ENCODE data around the gene CNOT1. TPM values are rescaled to one million over a fixed set of nuclear protein-coding genes. Genes with fewer than 3 reads are reported as not detected.
A peak's percentile ranks its signal among the peaks of the same experiment; 100 is the strongest.

CNOT1 gene
- total RNA-seq, 1 donor from 2014 or later: 270 TPM

- no peak for DNase-seq (ENCODE audit: low spot score)
- no peaks in the 10 kb centered on the region for H3K4me1 Mint-ChIP-seq (ENCODE audit: low read depth)
- H3K4me3 Mint-ChIP-seq: no peak overlapping the region
- H3K36me3 Mint-ChIP-seq (ENCODE audit: low read depth): no peaks in the 10 kb centered on the region
- H3K27ac Mint-ChIP-seq: no peak overlapping the region
- no peaks in the 10 kb centered on the region for H3K9me3 Mint-ChIP-seq
- peaks cover 2% of the 10 kb centered on the region for H3K27me3 Mint-ChIP-seq (ENCODE audit: insufficient read depth)
- intact Hi-C loops (cut with micrococcal nuclease): no loop called here
Observed at GRCh38 chr16:58488531-58488930, 141.1 kb downstream of the CNOT1 start.

- Mint-ChIP-seq H3K27me3 (ENCODE audit: insufficient read depth) (peaks cover 2% of the 10 kb centered on the region), H3K4me3 (no peak overlapping the region), H3K9me3 (no peaks in the 10 kb centered on the region), H3K4me1 (ENCODE audit: low read depth) (no peaks in the 10 kb centered on the region), H3K36me3 (ENCODE audit: low read depth) (no peaks in the 10 kb centered on the region), H3K27ac (no peak overlapping the region)
- peak; percentile 45 for DNase-seq (ENCODE audit: low spot score)
- intact Hi-C loops (cut with micrococcal nuclease): loop anchor here (1.0 kb wide), 1 partner anchor 151 kb away; no protein-coding TSS in a partner anchor
Observed at GRCh38 chr16:58487566-58488351, 141.9 kb downstream of the CNOT1 start.

GRCh38 chr16:58485184-58485887 lies 144.3 kb downstream of the CNOT1 start:
- Mint-ChIP-seq H3K4me1 (ENCODE audit: low read depth) (no peaks in the 10 kb centered on the region), H3K9me3 (no peaks in the 10 kb centered on the region), H3K27ac (no peak overlapping the region), H3K36me3 (ENCODE audit: low read depth) (no peaks in the 10 kb centered on the region), H3K4me3 (no peak overlapping the region), H3K27me3 (ENCODE audit: insufficient read depth) (peaks cover 2% of the 10 kb centered on the region)
- intact Hi-C loops (cut with micrococcal nuclease): no loop called here
- no peak for DNase-seq (ENCODE audit: low spot score)

- no peak for DNase-seq (ENCODE audit: low spot score)
- intact Hi-C loops (cut with micrococcal nuclease): no loop called here
- Mint-ChIP-seq H3K4me1 (ENCODE audit: low read depth) (no peaks in the 10 kb centered on the region), H3K27ac (no peak overlapping the region), H3K27me3 (ENCODE audit: insufficient read depth) (peaks cover 6% of the 10 kb centered on the region), H3K4me3 (no peak overlapping the region), H3K36me3 (ENCODE audit: low read depth) (no peaks in the 10 kb centered on the region), H3K9me3 (no peaks in the 10 kb centered on the region)
Observed at GRCh38 chr16:58481931-58482330, 147.7 kb downstream of the CNOT1 start.

- no peak overlapping the region for H3K27ac Mint-ChIP-seq
- no peaks in the 10 kb centered on the region for H3K4me1 Mint-ChIP-seq (ENCODE audit: low read depth)
- no peaks in the 10 kb centered on the region for H3K9me3 Mint-ChIP-seq
- H3K4me3 Mint-ChIP-seq: no peak overlapping the region
- DNase-seq (ENCODE audit: low spot score): no peak
- peaks cover 6% of the 10 kb centered on the region for H3K27me3 Mint-ChIP-seq (ENCODE audit: insufficient read depth)
- intact Hi-C loops (cut with micrococcal nuclease): no loop called here
- H3K36me3 Mint-ChIP-seq (ENCODE audit: low read depth): no peaks in the 10 kb centered on the region
Observed at GRCh38 chr16:58481226-58481869, 148.3 kb downstream of the CNOT1 start.

- Mint-ChIP-seq H3K36me3 (ENCODE audit: low read depth) (no peaks in the 10 kb centered on the region), H3K9me3 (no peaks in the 10 kb centered on the region), H3K4me3 (no peak overlapping the region), H3K27ac (no peak overlapping the region), H3K4me1 (ENCODE audit: low read depth) (no peaks in the 10 kb centered on the region), H3K27me3 (ENCODE audit: insufficient read depth) (peaks cover 8% of the 10 kb centered on the region)
- no peak for DNase-seq (ENCODE audit: low spot score)
- intact Hi-C loops (cut with micrococcal nuclease): no loop called here
Observed at GRCh38 chr16:58478427-58478826, 151.2 kb downstream of the CNOT1 start.

- Mint-ChIP-seq H3K9me3 (no peaks in the 10 kb centered on the region), H3K27ac (no peak overlapping the region), H3K4me1 (ENCODE audit: low read depth) (no peaks in the 10 kb centered on the region), H3K27me3 (ENCODE audit: insufficient read depth) (peaks cover 8% of the 10 kb centered on the region), H3K36me3 (ENCODE audit: low read depth) (no peaks in the 10 kb centered on the region), H3K4me3 (no peak overlapping the region)
- intact Hi-C loops (cut with micrococcal nuclease): no loop called here
- no peak for DNase-seq (ENCODE audit: low spot score)
Observed at GRCh38 chr16:58476791-58477190, 152.8 kb downstream of the CNOT1 start.

GRCh38 chr16:58475091-58475619 lies 154.5 kb downstream of the CNOT1 start:
- Mint-ChIP-seq H3K27me3 (ENCODE audit: insufficient read depth) (peaks cover 8% of the 10 kb centered on the region), H3K4me3 (no peak overlapping the region), H3K36me3 (ENCODE audit: low read depth) (no peaks in the 10 kb centered on the region), H3K27ac (no peak overlapping the region), H3K4me1 (ENCODE audit: low read depth) (no peaks in the 10 kb centered on the region), H3K9me3 (no peaks in the 10 kb centered on the region)
- DNase-seq (ENCODE audit: low spot score): no peak
- intact Hi-C loops (cut with micrococcal nuclease): no loop called here

- intact Hi-C loops (cut with micrococcal nuclease): no loop called here
- H3K36me3 Mint-ChIP-seq (ENCODE audit: low read depth): no peaks in the 10 kb centered on the region
- H3K27ac Mint-ChIP-seq: no peak overlapping the region
- DNase-seq (ENCODE audit: low spot score): no peak
- no peak overlapping the region for H3K4me3 Mint-ChIP-seq
- H3K27me3 Mint-ChIP-seq (ENCODE audit: insufficient read depth): peaks cover 10% of the 10 kb centered on the region
- H3K4me1 Mint-ChIP-seq (ENCODE audit: low read depth): no peaks in the 10 kb centered on the region
- H3K9me3 Mint-ChIP-seq: no peaks in the 10 kb centered on the region
Observed at GRCh38 chr16:58474296-58474695, 155.3 kb downstream of the CNOT1 start.

- Mint-ChIP-seq H3K4me3 (no peak overlapping the region), H3K27ac (no peak overlapping the region), H3K27me3 (ENCODE audit: insufficient read depth) (peaks cover 9% of the 10 kb centered on the region), H3K9me3 (no peaks in the 10 kb centered on the region), H3K36me3 (ENCODE audit: low read depth) (no peaks in the 10 kb centered on the region), H3K4me1 (ENCODE audit: low read depth) (no peaks in the 10 kb centered on the region)
- no peak for DNase-seq (ENCODE audit: low spot score)
- intact Hi-C loops (cut with micrococcal nuclease): no loop called here
Observed at GRCh38 chr16:58472827-58473226, 156.8 kb downstream of the CNOT1 start.

GRCh38 chr16:58472266-58472665 lies 157.4 kb downstream of the CNOT1 start:
- DNase-seq (ENCODE audit: low spot score): no peak
- no peak overlapping the region for H3K27ac Mint-ChIP-seq
- H3K9me3 Mint-ChIP-seq: no peaks in the 10 kb centered on the region
- no peak overlapping the region for H3K4me3 Mint-ChIP-seq
- H3K36me3 Mint-ChIP-seq (ENCODE audit: low read depth): no peaks in the 10 kb centered on the region
- H3K4me1 Mint-ChIP-seq (ENCODE audit: low read depth): no peaks in the 10 kb centered on the region
- peaks cover 12% of the 10 kb centered on the region for H3K27me3 Mint-ChIP-seq (ENCODE audit: insufficient read depth)
- intact Hi-C loops (cut with micrococcal nuclease): no loop called here

GRCh38 chr16:58471209-58471975 lies 158.2 kb downstream of the CNOT1 start:
- H3K4me1 Mint-ChIP-seq (ENCODE audit: low read depth): no peaks in the 10 kb centered on the region
- DNase-seq (ENCODE audit: low spot score): no peak
- H3K27ac Mint-ChIP-seq: no peak overlapping the region
- H3K9me3 Mint-ChIP-seq: no peaks in the 10 kb centered on the region
- H3K4me3 Mint-ChIP-seq: no peak overlapping the region
- peaks cover 20% of the 10 kb centered on the region for H3K27me3 Mint-ChIP-seq (ENCODE audit: insufficient read depth)
- intact Hi-C loops (cut with micrococcal nuclease): no loop called here
- no peaks in the 10 kb centered on the region for H3K36me3 Mint-ChIP-seq (ENCODE audit: low read depth)
